DOHH2 (cell line): Measurements from ENCODE around the gene DYNC2LI1.

Experiments
- CTCF ChIP-seq: fragments of 200-600 bp; sonication (generic); IDR thresholded peaks from one replicate; pipeline ENCODE4 v1.5.1; 2014; ENCODE audit warnings: antibody characterized with exemption, mild to moderate bottlenecking, low read depth, low read length; ENCODE audit not compliant: poor library complexity, severe bottlenecking
- EZH2phosphoT487 ChIP-seq: fragments of 200-600 bp; sonication (generic); IDR thresholded peaks from 2 replicates; pipeline ENCODE4 v1.6.1; 2017; ENCODE audit warnings: borderline replicate concordance, mild to moderate bottlenecking, antibody characterized with exemption, low read length, moderate library complexity, mixed read lengths

- TF ChIP-seq EZH2phosphoT487, result no peak
- no peak for TF ChIP-seq CTCF
Measured at GRCh38 chr2:43855292-43855691, 81.5 kb downstream of the DYNC2LI1 start.
